HG03520 (cell line): ENCODE results near the gene MRPL53.
A peak's percentile ranks its signal among the peaks of the same experiment; 100 is the strongest.

Source experiments
- ATAC-seq: cut with Tn5 transposase; IDR thresholded peaks from one replicate; pipeline ENCODE4 v1.9.1; 2021; ENCODE audit warnings: mild to moderate bottlenecking, moderate library complexity; ENCODE audit not compliant: unreplicated experiment

Gene MRPL53

DNA sequence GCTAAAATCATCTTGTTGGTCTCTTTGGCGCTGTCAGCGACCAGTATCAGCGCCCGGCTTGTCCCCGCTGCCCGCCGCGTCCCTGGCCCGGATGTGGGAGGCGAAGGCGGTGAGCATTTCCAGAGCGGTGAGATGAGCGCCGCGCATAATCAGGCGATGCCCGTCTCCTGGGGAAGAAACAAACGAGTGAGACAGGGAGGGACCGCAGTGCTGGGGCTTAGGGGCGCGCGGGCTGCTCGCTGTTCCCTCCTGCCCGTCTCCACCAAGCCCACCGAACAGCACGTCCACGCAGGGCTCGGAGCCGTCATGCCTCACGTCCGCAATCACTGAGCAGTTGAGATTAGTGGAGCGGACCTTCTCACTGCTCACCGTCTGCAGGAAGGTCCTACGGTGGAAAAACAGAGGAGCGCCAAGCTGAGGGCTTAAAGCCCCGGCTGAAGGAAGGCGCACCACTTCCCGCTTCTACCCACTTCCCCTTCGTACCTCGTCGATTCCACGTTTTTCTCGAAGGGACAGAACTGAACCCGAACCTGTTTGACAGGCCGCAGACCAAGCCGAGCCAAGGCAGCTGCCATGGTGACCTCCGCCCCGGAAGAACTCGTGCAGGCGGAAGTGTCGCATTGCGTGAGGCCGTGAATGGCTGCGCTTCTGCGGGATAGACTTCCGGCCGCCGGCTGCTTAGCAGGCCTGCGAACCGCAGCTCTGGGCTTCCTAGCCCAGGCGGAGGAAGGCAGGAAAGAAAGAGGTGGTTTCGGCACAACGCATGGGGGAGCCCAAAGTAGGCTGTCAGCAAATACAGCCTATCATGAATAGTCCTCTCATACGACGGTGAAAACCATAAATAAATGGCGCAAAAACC, at the start of gene MRPL53:
Gene MRPL53 (minus strand): TSS at position 595 of the 859 bp plus-strand sequence. CDS start 20 bp downstream, at position 575.
- peak; percentile 61 for ATAC-seq

- no peak for ATAC-seq
Measured at GRCh38 chr2:74516650-74517049, 44.2 kb upstream of the MRPL53 start.

- no peak for ATAC-seq
Measured at GRCh38 chr2:74515981-74516633, 43.6 kb upstream of the MRPL53 start.

- ATAC-seq = no peak
Measured at GRCh38 chr2:74515271-74515980, 42.9 kb upstream of the MRPL53 start.

- ATAC-seq = no peak
Measured at GRCh38 chr2:74514368-74515270, 42.1 kb upstream of the MRPL53 start, which contains the start of gene TLX2. TSS of gene TLX2 (plus strand) at chr2:74514450. CDS start at chr2:74514807, 357 bp downstream.

GRCh38 chr2:74513605-74514367, 41.3 kb upstream of the MRPL53 start:
- no peak for ATAC-seq

DNA sequence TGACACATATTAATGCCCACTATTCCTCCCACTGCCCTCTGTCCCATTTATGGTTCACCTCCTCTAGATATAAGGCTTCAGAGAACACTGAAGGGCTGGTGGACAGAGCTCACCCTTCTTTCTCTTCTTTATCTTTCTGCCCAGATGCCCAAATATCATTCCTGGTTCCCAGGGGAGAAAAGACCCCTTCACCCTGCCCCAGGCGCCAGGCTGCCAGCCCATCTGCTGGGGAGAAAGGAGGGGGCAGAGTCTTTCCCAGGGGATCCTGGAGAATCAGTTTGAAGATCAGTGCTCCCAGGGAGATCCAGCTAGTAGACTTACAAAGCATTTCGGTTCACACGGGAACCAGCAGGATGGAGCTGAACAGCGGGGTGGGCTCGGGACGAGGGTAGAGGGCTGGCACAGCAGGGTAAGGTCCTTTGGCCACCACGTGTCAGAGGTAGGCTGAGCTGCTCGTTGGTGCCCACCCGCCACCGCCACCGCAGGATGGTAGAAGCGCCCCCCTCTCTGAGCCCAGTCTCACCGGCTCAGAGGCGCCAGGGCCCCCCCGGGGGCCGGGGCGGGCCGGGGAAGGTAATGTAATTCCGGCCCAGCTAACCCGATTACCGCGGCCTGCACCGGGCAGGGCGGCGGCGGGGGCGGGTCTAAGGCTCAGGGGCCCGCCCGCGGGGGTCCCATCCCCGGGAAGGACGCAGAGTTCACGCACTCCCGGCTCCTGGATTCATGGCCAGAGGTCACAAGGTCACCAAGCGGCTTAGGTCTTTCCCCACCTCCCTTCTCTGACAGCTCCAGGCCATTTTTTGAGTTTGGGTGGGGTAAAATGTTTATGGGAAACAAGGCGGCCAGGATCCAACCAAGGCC, 40.5 kb upstream of the MRPL53 start:
- no peak for ATAC-seq

DNA sequence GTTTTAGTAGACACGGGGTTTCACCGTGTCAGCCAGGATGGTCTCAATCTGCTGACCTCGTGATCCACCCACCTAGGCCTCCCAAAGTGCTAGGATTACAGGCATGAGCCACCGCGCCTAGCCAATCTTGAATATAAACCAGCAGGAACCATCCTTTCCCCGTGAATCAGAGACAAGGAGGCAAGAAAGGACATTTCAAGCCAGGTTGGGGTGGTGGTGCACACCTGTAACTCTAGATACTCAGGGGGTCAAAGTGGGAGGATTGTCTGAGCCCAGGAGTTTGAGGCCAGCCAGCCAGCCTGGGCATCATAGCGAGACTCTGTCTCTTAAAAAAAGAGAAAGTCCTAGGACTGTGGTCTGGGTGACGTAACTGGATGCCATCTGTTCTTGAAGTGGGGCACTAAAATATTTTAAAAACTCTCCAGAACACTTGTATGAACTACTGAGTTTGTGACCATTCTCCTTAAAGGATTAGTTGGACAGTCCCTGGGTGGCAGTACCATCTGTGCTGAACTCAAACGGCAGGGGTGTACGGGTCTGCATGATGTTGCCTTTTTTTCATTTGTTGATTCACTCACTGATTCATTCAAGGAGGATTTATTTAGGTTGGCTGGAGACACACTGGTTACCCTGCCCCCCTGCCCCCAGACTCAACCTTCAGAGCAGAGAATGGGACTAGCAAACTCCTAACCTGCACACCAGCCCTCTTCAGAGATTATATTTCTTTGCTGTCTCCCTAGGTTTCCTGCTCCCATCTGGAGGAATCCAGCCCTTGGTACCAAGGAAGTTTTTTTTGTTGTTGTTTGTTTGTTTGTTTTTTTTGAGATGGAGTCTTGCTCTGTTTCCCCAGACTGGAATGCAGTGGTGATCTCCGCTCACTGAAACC, 38.9 kb upstream of the MRPL53 start:
- ATAC-seq = no peak

DNA sequence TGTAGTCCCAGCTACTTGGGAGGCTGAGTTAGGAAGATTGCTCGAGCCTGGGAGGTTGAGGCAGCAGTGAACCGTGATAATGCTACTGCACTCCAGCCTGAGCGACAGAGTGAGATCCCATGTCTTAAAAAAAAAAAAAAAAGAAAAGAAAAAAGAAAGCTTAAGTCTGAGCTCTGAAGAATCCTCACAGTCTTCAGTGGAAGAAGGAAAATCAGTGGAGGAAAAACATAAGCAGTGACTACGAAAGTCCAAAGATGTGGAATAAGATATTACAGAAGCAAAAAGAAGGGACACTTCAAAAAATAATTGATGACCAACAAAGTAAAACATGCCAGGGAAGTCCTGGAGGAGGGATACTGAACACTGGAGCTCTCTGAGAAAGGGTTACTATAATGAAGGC, 37.8 kb upstream of the MRPL53 start:
- ATAC-seq = no peak

GRCh38 chr2:74507926-74508520, 35.5 kb upstream of the MRPL53 start:
- ATAC-seq = peak; percentile 10

DNA sequence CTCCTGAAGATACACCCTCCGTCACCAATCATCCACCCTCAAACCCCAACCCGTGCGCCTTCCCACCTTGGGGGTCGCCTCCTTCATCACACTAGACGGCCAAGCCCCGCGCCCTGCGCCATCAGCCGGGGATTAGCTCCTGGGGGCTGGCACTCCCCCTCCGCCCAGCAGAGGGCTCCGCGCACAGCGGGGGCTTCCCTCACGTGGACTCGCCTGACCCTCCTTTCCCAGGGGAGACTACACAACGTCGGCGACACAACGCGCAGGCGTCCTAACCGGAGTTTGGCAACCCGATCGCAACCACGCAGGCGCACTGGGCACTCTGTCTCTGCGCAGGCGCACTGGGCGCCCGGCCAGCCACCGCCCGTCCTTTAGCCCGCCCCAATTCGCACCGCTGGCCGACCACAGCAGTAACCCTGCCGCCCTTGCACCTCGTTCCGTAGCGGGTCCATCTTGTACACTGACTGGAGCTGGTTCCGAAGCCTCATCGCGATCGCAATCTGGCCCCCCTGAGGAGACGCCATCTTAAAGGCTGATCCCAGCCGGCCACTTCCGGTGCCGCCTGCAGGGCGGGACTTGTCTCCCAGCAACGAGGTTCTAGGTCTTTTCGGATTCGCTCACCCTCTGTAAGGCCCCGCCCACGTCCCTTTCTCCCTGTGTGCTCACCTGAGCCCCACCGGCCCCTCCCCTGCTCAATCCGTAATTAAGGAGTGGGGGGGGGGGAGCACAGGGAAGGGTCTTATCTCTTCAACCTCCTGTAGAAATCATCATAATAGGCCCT, 34.9 kb upstream of the MRPL53 start, which contains the start of gene PCGF1:
Gene PCGF1 (minus strand): TSS at position 551 of the 781 bp plus-strand sequence. CDS start 27 bp downstream, at position 524.
- peak; percentile 82 for ATAC-seq

DNA sequence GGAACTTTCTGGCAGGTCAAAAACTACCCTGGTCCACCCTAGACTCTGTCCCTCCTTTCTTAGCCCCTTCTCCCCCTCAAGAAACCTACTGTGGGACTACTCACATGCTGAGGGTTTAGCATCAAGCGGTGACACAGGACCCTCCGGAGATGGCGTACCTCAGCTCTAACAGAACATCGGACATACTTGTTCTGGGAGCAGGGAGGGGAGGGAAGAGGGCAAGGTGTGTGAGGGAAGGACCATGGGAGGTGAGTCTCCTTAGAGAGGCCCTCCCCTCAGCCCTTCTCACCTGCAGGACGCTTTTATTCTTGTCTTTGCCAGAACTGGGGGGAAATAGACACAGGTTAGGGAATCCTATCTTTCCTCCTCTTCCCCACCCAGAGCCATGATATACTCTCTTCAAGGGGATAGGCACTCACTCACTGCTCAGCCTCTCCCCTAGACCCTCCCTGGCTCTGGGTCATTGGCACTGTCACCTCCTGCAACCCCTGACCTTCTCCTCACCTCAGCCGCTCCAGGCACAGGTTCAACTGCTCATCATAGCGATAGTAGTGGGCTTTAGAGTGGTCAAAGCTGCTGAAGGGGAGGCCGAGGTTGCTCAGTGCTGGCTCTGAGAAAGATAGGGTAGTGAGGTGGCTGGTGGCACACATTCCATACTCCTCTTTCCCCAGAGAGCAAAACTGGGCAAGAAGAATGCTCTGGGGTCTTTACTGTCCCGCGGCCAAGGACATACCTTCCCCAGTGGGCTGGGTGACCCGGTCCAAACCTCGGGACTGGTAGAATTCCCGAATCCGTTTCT, 33.2 kb upstream of the MRPL53 start:
- ATAC-seq = no peak

GRCh38 chr2:74504591-74504990, 32.1 kb upstream of the MRPL53 start:
- no peak for ATAC-seq

DNA sequence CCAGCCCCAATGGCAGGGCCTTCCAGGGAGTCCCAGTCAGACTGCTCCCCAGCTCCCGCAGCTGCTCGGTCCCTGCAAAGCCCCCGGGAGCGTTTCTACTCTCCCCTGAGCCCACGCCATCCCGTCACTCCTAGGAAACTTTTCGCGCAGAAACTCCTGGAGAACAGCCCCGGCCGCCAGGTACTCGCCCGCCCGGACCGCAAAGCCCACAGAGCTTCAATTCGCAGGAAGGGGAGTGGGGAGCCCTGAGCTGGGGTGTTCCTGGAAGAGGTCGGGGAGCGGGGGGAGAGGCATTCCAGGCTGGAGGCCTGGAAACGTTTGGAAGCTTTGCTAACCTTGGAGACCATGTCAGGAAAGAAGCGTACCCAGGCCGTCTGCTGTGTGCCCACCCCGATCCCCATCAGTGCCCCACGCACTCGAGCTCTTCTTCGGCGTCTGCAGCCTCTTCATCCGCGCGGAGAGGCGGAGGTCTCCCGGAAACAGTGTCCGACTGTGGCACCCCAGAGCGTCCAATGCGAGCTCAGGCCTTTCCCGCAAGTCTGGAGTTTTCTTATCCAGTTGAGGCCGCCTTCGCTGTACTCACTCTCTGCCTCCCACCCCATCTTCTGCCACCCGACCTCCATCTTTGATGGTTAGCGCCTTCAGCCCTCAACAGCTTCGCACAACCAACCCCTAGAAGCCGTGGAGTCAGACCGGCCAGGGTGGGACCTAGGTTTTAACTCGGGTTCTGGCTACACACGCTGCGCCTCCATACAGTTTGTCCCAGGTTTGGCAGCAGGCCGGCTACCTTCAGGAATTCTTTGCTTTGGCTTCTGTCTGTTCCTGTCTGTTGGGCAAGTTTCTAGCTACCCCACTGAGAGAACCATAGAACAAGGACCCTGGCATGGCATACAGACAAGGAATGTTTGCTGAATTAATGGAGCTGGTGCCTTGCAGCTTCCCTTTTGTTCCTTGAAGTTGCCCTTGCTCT, 31.3 kb upstream of the MRPL53 start:
- no peak for ATAC-seq
